ENCODE data around the gene DPM1.
"Not testable (repeated sequence)": the region's sequence is repeated elsewhere in the genome, so short reads cannot be mapped to it uniquely, and the experiment has no call there.

The DPM1 gene

GRCh38 chr20:50980851-50981713 is 22.8 kb upstream of the DPM1 start:
- H4K20me1 ChIP-seq (ENCODE audit: insufficient read depth, low read length) = no peaks in the 10 kb centered on the region
- no peaks in the 10 kb centered on the region for H3K36me3 ChIP-seq (ENCODE audit: insufficient read depth, low read length)
- no peaks in the 10 kb centered on the region for H3F3A ChIP-seq (ENCODE audit: insufficient read depth, low read length)
- 0 out of 2 replicates have a peak, but pooled peaks cover 6% of the 10 kb centered on the region for H3K27me3 ChIP-seq (ENCODE audit: insufficient read depth, low read length)
- no peak overlapping the region for H3K9ac ChIP-seq (ENCODE audit: low read length)
- H2AFZ ChIP-seq (ENCODE audit: low read length) = no peak overlapping the region
- no peaks in the 10 kb centered on the region for H3K9me2 ChIP-seq (ENCODE audit: low read depth, low read length)
- no peak for TF ChIP-seq EZH2 (IDR thresholded peaks at IDR 0.05; ENCODE audit: borderline replicate concordance, low read length)
- peak; percentile 92 for TF ChIP-seq CTCF (IDR thresholded peaks at IDR 0.05; ENCODE audit: low read length)
- no peaks in the 10 kb centered on the region for H3K79me2 ChIP-seq (ENCODE audit: insufficient read depth, low read length)
- peak overlapping the region; percentile 15; the same call in 1 of the 2 replicates for H3K4me2 ChIP-seq (ENCODE audit: low read length)
- no peak overlapping the region for H3K4me3 ChIP-seq (ENCODE audit: low read depth, low read length, poor library complexity, severe bottlenecking)
- H3K27ac ChIP-seq (ENCODE audit: low read depth, low read length, poor library complexity, severe bottlenecking) = no peak overlapping the region
- no peaks in the 10 kb centered on the region for H3K9me3 ChIP-seq (ENCODE audit: low read length)
- no peaks in the 10 kb centered on the region for H3K4me1 ChIP-seq (ENCODE audit: insufficient read depth, low read length, severe bottlenecking)

- Histone ChIP-seq H3K4me1 (ENCODE audit: insufficient read depth, low read length, severe bottlenecking) (no peaks in the 10 kb centered on the region), H4K20me1 (ENCODE audit: insufficient read depth, low read length) (no peaks in the 10 kb centered on the region), H3K27ac (ENCODE audit: low read depth, low read length, poor library complexity, severe bottlenecking) (no peak overlapping the region), H2AFZ (ENCODE audit: low read length) (no peak overlapping the region), H3K4me3 (ENCODE audit: low read depth, low read length, poor library complexity, severe bottlenecking) (no peak overlapping the region), H3K9me3 (ENCODE audit: low read length) (no peaks in the 10 kb centered on the region), H3K36me3 (ENCODE audit: insufficient read depth, low read length) (no peaks in the 10 kb centered on the region), H3K4me2 (ENCODE audit: low read length) (no peak overlapping the region), H3K9me2 (ENCODE audit: low read depth, low read length) (no peaks in the 10 kb centered on the region), H3K9ac (ENCODE audit: low read length) (no peak overlapping the region), H3K79me2 (ENCODE audit: insufficient read depth, low read length) (no peaks in the 10 kb centered on the region), H3K27me3 (ENCODE audit: insufficient read depth, low read length) (0 out of 2 replicates have a peak, but pooled peaks cover 13% of the 10 kb centered on the region), H3F3A (ENCODE audit: insufficient read depth, low read length) (no peaks in the 10 kb centered on the region)
- no peak for TF ChIP-seq CTCF (IDR thresholded peaks at IDR 0.05; ENCODE audit: low read length)
These were observed 21.8 kb upstream of the DPM1 start for GRCh38 chr20:50980071-50980681.

- H3K4me2 ChIP-seq (ENCODE audit: low read length); H3K79me2 ChIP-seq (ENCODE audit: insufficient read depth, low read length); H3K9me2 ChIP-seq (ENCODE audit: low read depth, low read length); H3K27ac ChIP-seq (ENCODE audit: low read depth, low read length, poor library complexity, severe bottlenecking); H3K9me3 ChIP-seq (ENCODE audit: low read length); H3K4me3 ChIP-seq (ENCODE audit: low read depth, low read length, poor library complexity, severe bottlenecking); H4K20me1 ChIP-seq (ENCODE audit: insufficient read depth, low read length); H3K4me1 ChIP-seq (ENCODE audit: insufficient read depth, low read length, severe bottlenecking); H3F3A ChIP-seq (ENCODE audit: insufficient read depth, low read length); H3K9ac ChIP-seq (ENCODE audit: low read length); H3K36me3 ChIP-seq (ENCODE audit: insufficient read depth, low read length); H2AFZ ChIP-seq (ENCODE audit: low read length): not testable (repeated sequence)
- 0 out of 2 replicates have a peak, but pooled peaks cover 13% of the 10 kb centered on the region for H3K27me3 ChIP-seq (ENCODE audit: insufficient read depth, low read length)
These were observed 20.2 kb upstream of the DPM1 start for GRCh38 chr20:50978533-50978932.
